GM23338 (cell line): Measurements from ENCODE around the gene CUX1.

Source experiments
- CTCF ChIP-seq, 2 experiments: fragments of 200-600 bp in 1 of 2; sonication (generic) in 1 of 2; conservative IDR thresholded peaks; 2 replicates each; pipeline versions ENCODE4 v1.5.1 to v1.6.1; 2016 to 2017; ENCODE audit warnings: antibody characterized with exemption in 2 of 2, low read depth in 2 of 2, mild to moderate bottlenecking in 2 of 2, moderate library complexity in 1 of 2
- POLR2AphosphoS5 ChIP-seq: IDR thresholded peaks from 2 replicates; pipeline ENCODE4 v1.6.1; 2016; ENCODE audit warnings: antibody characterized with exemption, low read depth

- TF ChIP-seq CTCF (conservative IDR thresholded peaks at IDR 0.05; ENCODE audit: low read depth in 2 of 2) (no peak), POLR2AphosphoS5 (no peak)
Measured at GRCh38 chr7:102313997-102314780, 496.8 kb downstream of the CUX1 start.
